Hindlimb muscle (tissue), 1 donor: ENCODE data around the gene DMRTA2. TPM values are rescaled to one million over a fixed set of nuclear protein-coding genes. Genes with fewer than 3 reads are reported as not detected.

ENCODE experiments used
- DNase-seq: peaks from one replicate; pipeline ENCODE4 v3.0.0-alpha.2; 2013
- polyA plus RNA-seq: library from polyadenylated mRNA; unstranded; fragments of 120-200 nt; gene quantifications from one replicate; pipeline ENCODE4 v1.2.1, GENCODE V29; 2013; ENCODE audit not compliant: insufficient read length

DMRTA2 gene
- polyA plus RNA-seq: 0.32 TPM

DNA sequence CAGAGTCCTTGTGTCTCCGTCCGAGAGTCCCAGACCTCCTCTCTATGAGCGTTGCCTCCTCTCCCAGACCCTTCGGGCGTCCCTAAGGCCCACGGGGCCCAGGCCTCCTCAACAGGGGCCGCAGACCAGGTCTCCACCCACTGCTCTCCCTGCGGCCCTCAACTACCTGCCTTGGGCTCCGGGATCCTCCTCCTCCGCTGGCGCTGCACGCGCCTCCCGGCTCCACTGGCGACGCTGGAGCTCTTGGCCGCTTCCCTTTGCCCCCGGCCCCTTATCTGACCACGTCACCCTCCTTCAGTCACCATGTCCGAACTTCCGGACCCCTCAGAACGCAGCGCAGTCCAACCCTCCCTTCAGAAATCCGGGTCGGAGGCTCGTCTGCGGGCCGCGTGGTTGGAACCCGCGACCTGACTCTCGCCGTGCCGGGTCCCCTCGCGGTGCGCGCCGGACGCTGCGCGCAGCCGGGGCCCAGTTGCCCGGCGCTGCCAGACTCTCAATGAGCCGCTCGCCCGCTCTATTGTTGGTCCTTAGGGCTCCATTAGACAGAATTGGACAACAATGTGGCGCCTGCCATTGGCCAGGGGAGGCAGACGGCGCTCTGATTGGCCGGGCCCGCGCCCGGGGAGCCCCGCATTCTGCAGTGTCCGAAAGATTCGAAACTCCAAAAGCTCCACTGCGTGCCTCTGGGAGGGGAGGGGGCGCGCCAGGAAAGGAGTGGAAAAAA lies at the start of gene DMRTA2:
Gene DMRTA2, minus strand, starts transcription at position 498 of the 724 bp plus-strand sequence. CDS start 1,907 bp downstream, outside the sequence.
- DNase-seq: no peak

DNA sequence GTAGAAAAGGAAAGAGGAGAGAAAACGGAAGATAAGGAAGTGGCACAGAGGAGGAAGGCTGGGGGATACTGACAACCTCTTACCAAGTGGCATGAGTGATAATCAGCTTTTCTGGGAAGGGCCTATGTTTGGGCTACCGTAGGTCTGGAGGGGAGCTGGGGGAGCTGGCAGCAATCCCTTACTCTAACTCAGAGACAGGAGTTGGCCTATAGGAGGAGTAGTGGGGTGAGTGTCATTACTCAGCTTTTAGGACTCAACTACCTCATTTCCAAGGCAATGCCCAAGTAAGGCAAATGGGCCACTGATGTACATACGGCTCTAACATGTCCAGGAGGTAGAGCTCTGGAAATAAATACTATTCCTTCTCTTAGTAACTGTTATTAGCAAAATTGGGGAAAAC lies 48.7 kb upstream of the DMRTA2 start:
- no peak for DNase-seq

DNA sequence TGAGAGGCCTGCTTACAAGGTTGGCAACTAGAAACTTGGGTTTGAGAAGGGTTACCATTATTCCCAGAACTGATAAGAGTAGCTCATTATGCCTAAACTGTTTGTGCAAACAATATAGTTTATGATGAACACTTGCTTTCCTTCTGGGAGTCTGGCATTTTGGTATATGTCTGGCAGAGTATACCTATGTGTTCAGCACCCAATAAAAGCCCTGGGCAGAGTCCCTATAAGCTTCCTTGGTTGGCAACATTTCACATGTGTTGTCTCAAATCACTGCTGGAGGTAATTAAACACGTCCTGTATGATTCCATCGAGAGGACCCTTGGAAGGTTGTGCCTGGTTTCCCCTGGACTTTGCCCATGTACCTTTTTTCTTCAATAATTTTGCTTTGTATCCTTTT lies 39.7 kb upstream of the DMRTA2 start:
- no peak for DNase-seq

- no peak for DNase-seq
Measured at GRCh38 chr1:50458507-50458906, 35.3 kb upstream of the DMRTA2 start.

GRCh38 chr1:50454911-50455310 lies 31.7 kb upstream of the DMRTA2 start:
- no peak for DNase-seq

DNA sequence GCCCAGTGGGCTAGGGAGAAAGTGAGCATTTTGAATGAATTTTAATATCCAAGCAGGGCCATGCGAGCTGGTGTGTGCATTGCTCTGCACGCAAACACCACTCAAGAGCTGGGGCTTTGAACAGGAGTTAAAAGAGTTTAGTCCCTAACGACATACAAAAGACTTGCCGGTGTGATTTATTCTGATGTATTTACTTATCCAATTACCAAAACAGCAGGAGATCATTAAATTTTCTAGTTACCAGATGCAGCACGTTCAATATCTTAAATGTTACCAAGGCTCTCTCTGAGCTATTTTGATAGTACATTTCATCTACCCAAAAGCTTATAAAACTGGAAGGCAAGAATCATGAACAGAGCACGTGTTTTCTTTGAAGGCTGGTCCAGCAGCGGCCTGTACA lies 30.0 kb upstream of the DMRTA2 start:
- DNase-seq: no peak

- DNase-seq: no peak
Measured at GRCh38 chr1:50452700-50453099, 29.5 kb upstream of the DMRTA2 start.

- DNase-seq: no peak
Measured at GRCh38 chr1:50450861-50451653, 27.8 kb upstream of the DMRTA2 start.

DNA sequence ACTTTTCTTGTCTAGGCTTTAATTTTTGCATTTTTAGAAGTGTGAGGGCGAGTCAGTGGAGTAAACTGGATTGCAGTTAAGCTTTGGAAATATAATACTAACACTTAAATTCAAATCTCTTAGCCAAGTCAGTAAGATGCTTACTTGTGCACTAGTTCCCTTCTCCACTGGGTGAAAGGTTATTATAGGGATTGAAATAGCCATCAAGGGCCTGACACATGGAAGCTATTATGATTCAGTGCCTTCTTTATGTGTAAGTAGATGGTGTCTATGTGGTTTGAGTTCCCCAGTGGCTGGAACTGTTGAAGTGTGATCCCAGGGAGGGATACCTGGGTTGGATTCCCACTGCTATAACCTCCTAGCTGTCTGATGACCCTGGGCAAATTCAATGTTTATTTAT lies 24.7 kb upstream of the DMRTA2 start:
- no peak for DNase-seq

DNA sequence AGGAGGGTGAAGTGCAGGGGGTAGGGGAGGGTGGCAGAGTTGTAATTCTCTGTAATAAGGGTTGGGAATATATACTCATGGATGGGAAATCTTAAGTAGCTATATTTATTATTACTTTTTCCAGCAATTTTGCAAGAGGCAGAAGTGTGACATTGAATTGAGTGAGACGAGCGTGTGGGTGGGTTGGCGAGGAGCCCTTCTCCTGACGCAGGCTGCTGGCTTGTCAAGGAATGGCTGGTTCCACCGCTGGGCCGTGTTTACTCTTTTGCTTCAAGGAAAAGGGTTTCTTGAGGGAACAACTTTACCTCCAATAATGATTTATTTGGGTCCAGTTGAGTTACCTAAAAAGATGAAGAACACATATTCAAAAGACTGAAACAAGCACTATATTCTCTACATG lies 17.9 kb upstream of the DMRTA2 start:
- DNase-seq: no peak

- DNase-seq: no peak
Measured at GRCh38 chr1:50438945-50439344, 15.7 kb upstream of the DMRTA2 start.

DNA sequence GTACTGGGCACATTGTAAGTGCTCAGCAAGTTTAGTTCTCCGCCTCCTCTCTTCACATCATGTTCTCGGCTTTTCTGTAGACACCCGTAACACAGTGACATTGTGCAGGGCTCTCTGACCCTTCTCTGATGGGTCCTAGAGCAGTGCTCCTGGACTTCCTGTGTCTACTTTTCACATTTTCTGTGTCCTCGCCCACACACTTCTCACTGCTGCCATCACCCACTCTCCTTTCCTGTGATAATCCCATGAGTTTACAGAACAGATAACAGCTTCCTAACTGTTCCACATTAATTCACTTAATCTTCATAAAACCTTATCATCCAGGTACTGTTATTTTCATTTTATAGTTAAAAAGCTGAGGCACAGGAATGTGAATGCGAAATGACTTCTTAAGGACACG lies 13.2 kb upstream of the DMRTA2 start:
- DNase-seq: no peak

GRCh38 chr1:50430010-50430405 lies 6.8 kb upstream of the DMRTA2 start:
- no peak for DNase-seq

- no peak for DNase-seq
Measured at GRCh38 chr1:50427818-50428779, 4.9 kb upstream of the DMRTA2 start.

DNA sequence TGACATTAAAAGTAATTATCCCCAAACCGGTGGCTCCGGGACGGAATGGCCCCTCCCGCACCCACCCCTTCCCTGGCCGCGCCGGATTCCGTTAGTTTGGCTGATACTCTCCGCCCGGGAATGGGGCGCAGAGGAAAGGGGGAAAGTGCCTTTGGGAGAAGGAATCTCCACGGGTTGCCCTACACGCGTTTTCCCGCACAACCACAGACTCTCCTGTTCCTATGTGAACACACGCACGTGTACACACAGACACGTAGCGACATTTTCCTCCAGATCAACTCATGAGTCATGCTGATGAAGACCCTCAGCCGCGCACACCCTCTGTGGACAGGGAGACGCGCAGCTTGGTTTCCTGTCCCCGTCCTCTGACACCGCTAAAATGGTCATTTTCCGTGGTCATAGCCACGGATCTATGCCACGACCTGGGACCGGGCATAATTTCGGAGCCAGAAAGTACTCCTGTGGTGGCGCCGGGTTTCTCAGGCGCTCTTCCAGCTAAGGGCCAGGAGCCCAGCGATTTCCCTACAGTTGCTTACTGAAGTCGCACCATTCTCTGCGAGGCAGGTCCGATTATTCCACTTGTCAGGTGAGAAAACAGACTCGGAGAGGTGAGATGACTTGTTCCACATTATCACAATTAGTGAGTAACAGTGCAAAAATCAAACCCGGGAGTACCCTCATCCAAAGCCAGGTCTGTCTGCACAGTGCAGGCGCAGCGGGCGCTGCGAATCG lies 4.0 kb upstream of the DMRTA2 start:
- no peak for DNase-seq

- no peak for DNase-seq
Measured at GRCh38 chr1:50426702-50427085, 3.5 kb upstream of the DMRTA2 start.

GRCh38 chr1:50426108-50426700 lies 3.0 kb upstream of the DMRTA2 start:
- DNase-seq: no peak

- DNase-seq: no peak
Measured at GRCh38 chr1:50425376-50426107, 2.3 kb upstream of the DMRTA2 start.

GRCh38 chr1:50424884-50425375 lies 1.7 kb upstream of the DMRTA2 start:
- DNase-seq: no peak

GRCh38 chr1:50424045-50424883 lies 1.0 kb upstream of the DMRTA2 start:
- DNase-seq: no peak
